H54 (cell line): ENCODE data around the gene SPN.
"Not testable (repeated sequence)": the region's sequence is repeated elsewhere in the genome, so short reads cannot be mapped to it uniquely, and the experiment has no call there.

Experiments used
- DNase-seq: peaks from one replicate; pipeline ENCODE4 v3.0.0; 2011; ENCODE audit warnings: low spot score, mixed read lengths; ENCODE audit not compliant: insufficient read length
- FAIRE-seq: peaks from 3 replicates; lab custom pipeline; 2011; peaks lifted over from hg19 to GRCh38; lab: Jason Lieb, UNC
- POLR2A ChIP-seq: IDR thresholded peaks from 2 replicates; pipeline ENCODE4 v1.6.1; 2011; ENCODE audit warnings: low read depth, mild to moderate bottlenecking, low read length

Gene SPN

DNA sequence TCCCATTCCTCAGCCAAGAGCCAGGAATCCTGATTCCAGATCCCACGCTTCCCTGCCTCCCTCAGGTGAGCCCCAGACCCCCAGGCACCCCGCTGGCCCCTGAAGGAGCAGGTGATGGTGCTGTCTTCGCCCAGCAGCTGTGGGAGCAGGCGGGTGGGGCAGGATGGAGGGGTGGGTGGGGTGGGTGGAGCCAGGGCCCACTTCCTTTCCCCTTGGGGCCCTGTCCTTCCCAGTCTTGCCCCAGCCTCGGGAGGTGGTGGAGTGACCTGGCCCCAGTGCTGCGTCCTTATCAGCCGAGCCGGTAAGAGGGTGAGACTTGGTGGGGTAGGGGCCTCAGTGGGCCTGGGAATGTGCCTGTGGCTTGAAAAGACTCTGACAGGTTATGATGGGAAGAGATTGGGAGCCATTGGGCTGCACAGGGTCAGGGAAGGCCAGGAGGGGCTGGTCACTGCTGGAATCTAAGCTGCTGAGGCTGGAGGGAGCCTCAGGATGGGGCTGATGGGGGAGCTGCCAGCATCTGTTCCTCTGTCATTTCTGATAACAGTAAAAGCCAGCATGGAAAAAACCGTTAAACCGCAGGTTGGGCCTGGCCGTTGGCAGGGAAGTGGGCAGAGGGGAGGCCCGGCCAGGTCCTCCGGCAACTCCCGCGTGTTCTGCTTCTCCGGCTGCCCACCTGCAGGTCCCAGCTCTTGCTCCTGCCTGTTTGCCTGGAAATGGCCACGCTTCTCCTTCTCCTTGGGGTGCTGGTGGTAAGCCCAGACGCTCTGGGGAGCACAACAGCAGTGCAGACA lies at the start of gene SPN:
SPN (plus strand) TSS at position 232 of the 791 bp plus-strand sequence; CDS start at position 714, 482 bp downstream.
- DNase-seq, result no peak
- no peak for FAIRE-seq
- TF ChIP-seq POLR2A, result no peak

- TF ChIP-seq POLR2A, result peak; percentile 97
- peak; percentile 46 for DNase-seq
Measured at GRCh38 chr16:29613307-29614057, 49.6 kb upstream of the SPN start.

DNA sequence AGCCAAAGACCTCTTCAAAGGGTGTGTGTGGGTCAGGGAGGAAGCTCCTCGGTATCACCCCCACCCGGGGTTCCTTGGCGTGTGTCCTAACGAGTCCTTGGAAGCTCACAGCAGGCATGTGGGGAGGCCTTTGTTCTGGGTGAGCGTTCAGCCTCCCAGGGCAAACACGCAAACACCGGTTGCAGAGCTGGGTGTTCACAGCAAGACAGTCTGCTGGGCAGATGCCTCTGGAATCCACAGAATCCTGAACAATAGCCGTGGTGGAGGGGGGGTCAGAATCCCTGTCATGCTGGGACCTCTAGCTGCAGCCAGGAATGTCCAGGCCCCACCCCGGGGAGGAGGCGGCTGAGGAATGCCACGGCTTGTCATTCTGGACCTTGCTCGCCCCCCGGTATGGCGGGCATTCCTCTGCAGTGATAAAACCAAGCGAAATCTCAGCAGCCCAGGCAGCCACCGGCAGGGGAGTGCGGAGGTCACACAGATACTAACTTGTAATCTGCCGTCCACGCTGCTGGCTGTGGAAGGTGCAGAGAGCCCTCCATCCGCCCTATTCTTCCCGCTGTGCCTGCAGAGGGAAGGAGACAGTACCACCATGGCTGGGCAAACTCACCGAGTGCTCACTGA lies 48.2 kb upstream of the SPN start:
- not testable (repeated sequence) for DNase-seq, FAIRE-seq

More at GRCh38 chr16:29613307-29614057, 49.6 kb upstream of the SPN start:
- not testable (repeated sequence) for FAIRE-seq

- FAIRE-seq, DNase-seq: not testable (repeated sequence)
Measured at GRCh38 chr16:29616127-29616526, 46.9 kb upstream of the SPN start.

GRCh38 chr16:29620591-29620990 lies 42.5 kb upstream of the SPN start:
- DNase-seq, result not testable (repeated sequence)

GRCh38 chr16:29622738-29623137 lies 40.3 kb upstream of the SPN start:
- FAIRE-seq, DNase-seq: not testable (repeated sequence)

More at GRCh38 chr16:29620591-29620990, 42.5 kb upstream of the SPN start:
- FAIRE-seq, result not testable (repeated sequence)

GRCh38 chr16:29623253-29623652 lies 39.8 kb upstream of the SPN start:
- not testable (repeated sequence) for FAIRE-seq, DNase-seq

DNA sequence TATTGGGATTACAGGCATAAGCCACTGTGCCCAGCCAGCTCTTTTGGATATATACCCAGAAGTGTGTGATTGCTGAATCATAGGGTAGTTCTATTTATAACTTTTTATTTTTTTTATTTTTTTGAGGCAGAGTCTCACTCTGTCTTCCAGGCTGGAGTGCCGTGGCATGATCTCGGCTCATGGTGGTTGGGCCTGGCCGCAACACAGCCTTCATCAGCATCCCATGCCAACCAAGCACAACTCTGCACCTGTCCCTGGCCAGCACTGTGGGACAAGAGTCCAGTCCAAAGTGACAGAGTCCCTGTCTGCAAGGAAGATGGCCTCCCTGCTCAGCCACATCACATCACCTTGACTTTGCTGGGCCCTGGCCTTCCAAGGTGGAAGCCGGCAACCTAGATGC lies 37.9 kb upstream of the SPN start:
- not testable (repeated sequence) for DNase-seq, FAIRE-seq

- not testable (repeated sequence) for DNase-seq, FAIRE-seq
Measured at GRCh38 chr16:29626778-29627331, 36.2 kb upstream of the SPN start.

- FAIRE-seq, result not testable (repeated sequence)
Measured at GRCh38 chr16:29627661-29628075, 35.4 kb upstream of the SPN start.

DNA sequence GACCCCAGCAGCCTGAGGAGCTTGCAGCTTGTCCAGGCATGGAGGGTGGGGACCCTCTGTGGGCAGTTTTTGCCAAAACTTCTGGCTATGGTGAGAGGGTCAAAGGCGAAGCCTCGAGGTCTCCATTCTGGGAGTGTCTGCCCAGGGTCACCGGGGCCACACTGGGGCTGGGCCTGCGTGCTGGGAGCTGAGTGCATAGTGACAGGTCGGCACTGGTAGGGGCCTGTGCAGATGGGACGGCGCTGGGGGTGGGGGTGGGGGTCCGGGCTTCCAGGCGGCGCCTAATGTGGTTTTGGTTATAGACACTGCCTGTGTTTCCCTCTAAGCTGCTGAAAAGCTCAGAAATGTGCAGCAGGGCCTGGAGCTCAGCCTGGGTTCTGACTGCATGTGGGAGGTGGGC lies 34.3 kb upstream of the SPN start:
- not testable (repeated sequence) for FAIRE-seq, DNase-seq

More at GRCh38 chr16:29627661-29628075, 35.4 kb upstream of the SPN start:
- not testable (repeated sequence) for DNase-seq

DNA sequence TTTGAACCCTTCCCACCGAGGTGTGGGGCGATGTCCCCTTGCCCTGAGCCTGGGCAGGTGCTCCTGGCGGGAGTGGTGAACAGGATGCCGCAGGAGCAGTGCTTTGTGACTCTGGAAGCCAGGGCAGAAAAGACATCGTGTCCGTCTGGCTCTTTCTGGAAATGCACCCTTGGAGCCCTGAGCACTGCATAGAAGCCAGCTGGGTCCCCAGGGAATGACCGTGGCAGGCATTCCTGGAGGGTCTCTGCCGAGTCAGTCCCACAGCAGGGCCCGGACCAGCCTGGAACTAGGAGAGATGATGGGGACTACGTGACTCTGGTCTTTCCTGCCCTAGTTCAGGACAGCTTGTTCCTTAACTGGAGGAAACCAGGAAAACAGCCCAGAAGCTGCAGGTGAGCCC lies 33.7 kb upstream of the SPN start:
- not testable (repeated sequence) for DNase-seq, FAIRE-seq

DNA sequence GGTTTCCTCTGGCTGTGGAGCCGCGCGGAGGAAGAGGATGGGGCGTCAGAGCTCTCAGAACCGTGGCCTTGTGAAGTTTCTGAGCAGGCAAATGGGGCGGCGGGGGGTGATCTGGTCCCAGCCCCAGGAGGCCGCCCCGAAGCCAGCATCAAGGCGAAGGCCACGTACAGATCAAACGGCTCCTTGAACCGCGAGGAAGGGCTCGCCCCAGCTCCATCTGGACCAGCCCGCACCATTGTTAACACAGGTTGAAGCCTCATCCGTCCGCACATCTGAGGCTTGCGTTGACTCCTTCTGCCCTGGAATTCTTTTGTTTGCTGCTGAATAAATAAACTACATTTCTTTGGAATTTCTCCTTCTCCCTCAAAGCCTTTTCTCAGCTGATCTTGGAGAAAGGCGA lies 31.4 kb upstream of the SPN start:
- DNase-seq, FAIRE-seq: not testable (repeated sequence)

DNA sequence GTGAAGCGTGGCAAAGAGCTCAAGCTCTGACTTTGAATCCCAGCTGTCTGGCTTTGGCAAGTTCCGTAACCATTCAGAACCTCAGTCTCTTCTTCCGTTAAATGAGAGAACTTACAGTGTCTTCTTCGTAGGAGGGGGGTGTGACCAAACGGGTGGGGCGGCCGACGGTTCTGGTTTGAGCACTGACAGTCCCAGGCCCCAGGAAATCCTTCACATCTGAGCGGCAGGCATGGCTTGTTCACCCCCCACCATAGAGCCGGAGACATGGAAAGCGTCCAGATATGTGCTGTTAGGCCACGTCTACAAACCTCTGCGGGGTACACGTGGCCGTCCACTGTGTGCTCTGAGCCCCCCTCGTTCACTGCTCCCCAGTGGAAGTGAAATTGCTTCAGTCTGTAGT lies 27.1 kb upstream of the SPN start:
- DNase-seq, FAIRE-seq: not testable (repeated sequence)

DNA sequence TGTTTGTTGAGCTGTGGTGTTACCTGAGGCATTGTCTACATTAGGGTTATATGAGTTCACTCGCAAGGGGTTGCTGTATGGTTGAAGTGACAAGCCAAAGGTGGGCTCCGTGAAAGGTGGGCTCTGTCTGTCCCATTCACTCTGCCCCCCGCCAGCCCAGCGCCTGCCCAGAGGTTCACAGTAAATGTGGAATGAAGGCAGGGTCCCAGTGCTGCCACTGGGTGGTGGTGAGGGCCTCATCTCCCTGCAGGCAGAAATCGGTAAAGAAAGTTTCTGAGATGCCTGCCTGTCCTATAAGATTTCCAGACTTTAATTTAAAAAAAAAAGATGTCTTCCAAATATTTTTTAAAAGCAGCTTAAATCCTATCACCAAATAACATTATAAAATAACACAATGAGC lies 26.7 kb upstream of the SPN start:
- FAIRE-seq, DNase-seq: not testable (repeated sequence)

GRCh38 chr16:29638751-29639150 lies 24.3 kb upstream of the SPN start:
- not testable (repeated sequence) for FAIRE-seq, DNase-seq
